Fibroblast of the aortic adventitia (primary cell): ENCODE results near the gene SCN1B. TPM values are rescaled to one million over a fixed set of nuclear protein-coding genes. Genes with fewer than 3 reads are reported as not detected.

Source experiments
- DNase-seq: peaks from one replicate; pipeline ENCODE4 v3.0.0-alpha.2; 2010; ENCODE audit warnings: low read depth
- H3K4me3 ChIP-seq: 2 replicates; pipeline ENCODE4 v1.5.1; 2011; ENCODE audit warnings: low read depth, mild to moderate bottlenecking, control low read depth, low read length, moderate library complexity
- CTCF ChIP-seq: IDR thresholded peaks from 2 replicates; pipeline ENCODE4 v1.5.1; 2011; ENCODE audit warnings: mild to moderate bottlenecking, low read length, control low read depth, inconsistent platforms; ENCODE audit not compliant: insufficient read depth
- total RNA-seq: library from RNA; depleted of rRNA; stranded (reverse); fragments of >200 nt; gene quantifications from 2 replicates; pipeline ENCODE4 v1.2.3, GENCODE V29; 2012; ENCODE audit warnings: low replicate concordance

SCN1B gene
- total RNA-seq, 1 donor: 7.0 TPM

- no peak for DNase-seq
- TF ChIP-seq CTCF: no peak
- H3K4me3 ChIP-seq: no peak overlapping the region
These were observed 21.4 kb upstream of the SCN1B start for GRCh38 chr19:35008891-35009341.

DNA sequence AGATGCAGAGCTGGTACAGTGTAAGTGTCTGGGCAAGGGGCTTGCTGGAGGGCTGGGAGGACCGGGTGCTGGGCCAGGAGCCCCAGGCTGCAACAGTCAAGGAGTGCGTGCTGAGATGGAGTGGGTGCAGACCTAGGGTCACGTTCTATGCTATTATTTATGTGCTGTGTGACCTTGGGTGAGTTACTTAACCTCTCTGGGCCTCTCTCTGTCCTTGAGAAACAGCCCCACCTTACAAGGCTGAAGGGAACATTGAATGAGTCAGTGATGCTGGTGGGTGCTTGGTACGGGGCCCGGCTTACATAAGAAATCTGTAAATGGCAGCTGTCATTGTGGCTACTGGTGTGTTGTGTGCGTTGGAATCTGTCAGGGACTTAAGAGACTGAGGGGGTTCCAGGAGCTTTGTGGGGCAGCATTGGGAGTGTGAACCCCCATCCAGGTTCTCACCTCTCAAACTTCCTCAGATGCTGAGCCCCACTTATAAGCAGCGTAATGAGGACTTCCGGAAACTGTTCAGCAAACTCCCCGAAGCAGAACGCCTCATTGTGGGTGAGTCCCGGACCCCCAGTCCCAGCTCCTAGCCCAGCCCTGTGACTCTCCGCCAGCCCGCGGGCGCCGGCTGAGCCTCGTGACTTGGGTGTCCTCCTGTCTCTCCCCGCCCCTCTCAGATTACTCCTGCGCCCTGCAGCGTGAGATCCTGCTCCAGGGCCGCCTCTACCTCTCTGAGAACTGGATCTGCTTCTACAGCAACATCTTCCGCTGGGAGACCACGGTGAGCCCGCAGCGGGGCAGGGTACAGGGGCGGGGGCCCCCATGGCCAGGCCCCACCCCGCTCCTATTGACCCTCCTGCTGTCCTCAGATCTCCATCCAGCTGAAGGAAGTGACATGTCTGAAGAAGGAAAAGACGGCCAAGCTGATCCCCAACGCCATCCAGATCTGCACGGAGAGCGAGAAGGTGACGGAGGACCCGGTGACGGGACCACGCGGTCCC lies 20.6 kb upstream of the SCN1B start:
- no peak for DNase-seq
- H3K4me3 ChIP-seq: no peak overlapping the region
- TF ChIP-seq CTCF: no peak

DNA sequence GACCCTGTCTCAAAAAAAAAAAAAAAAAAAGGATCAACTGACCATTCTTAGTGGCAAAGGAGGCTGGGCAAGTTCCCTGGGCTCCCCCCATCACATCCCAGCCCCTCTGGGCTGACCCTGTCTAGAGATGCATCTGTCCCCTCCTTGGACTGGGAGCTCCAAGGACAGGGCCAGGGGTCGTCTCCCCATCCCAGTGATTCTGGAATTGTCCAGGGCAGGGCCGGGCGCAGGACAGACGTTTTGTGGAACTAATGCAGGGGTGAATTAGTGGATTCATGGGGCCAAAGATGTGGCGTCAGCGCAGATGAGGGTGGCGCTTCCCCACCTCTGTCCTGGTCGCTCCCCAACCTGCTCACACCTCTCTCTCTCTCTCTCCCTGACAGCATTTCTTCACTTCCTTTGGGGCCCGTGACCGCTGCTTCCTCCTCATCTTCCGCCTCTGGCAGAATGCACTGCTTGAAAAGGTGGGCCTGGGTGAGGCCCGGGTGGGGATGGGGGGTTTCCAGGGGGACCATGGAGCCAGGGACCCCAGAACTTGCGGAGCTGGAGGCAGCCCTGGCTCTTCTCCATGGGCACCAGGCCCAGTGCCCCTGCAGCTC lies 19.1 kb upstream of the SCN1B start:
- no peak overlapping the region for H3K4me3 ChIP-seq
- DNase-seq: no peak
- TF ChIP-seq CTCF: no peak

- DNase-seq: no peak
- TF ChIP-seq CTCF: no peak
- H3K4me3 ChIP-seq: no peak overlapping the region
These were observed 18.3 kb upstream of the SCN1B start for GRCh38 chr19:35011737-35012682.

DNA sequence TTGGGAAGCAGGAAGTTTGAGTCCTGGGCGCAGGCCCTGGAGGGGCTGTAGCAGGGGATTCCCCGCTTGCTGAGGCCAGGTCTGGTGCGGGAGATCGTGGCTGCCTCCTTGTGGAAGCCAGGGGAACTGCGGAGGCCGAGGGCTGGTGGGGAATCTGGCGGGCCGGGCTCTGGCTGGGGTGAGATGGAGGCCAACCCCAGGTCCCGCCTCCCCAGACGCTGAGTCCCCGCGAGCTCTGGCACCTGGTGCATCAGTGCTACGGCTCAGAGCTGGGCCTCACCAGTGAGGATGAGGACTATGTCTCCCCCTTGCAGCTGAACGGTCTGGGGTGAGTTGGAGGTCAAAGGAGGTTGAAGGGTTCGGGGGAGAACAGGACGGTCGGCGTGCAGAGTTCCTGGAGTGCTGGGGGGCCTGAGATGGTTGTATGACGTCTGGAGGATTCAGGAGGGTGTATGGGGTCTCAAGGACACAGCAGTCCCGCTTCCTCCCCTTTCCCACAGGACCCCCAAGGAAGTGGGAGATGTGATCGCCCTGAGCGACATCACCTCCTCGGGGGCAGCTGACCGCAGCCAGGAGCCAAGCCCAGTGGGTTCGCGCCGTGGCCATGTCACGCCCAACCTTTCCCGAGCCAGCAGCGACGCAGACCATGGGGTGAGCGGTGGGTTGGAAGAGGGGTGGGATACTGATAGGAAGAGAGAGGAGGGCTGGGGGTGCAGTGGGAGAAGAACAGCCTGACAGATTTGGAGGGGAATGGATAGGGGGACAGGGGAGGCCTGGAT lies 17.0 kb upstream of the SCN1B start:
- TF ChIP-seq CTCF: peak; percentile 99
- DNase-seq: peak; percentile 62
- H3K4me3 ChIP-seq: no peak overlapping the region
